H9 (cell line): ENCODE results near the gene FBXO21. TPM values are rescaled to one million over a fixed set of nuclear protein-coding genes. Genes with fewer than 3 reads are reported as not detected.

ENCODE experiments used
- DNase-seq: peaks from one replicate; pipeline ENCODE4 v3.0.0-alpha.2; 2017
- H2AFZ ChIP-seq: one replicate; pipeline ENCODE4 v1.6.1; 2013; ENCODE audit warnings: mild to moderate bottlenecking, low read length, control low read depth, moderate library complexity
- H2AK5ac ChIP-seq: 2 replicates; pipeline ENCODE4 v1.6.1; 2013; ENCODE audit warnings: low read length, control low read depth, mixed read lengths; ENCODE audit not compliant: insufficient read length
- H2BK120ac ChIP-seq: one replicate; pipeline ENCODE4 v1.6.1; 2013; ENCODE audit warnings: low read depth, mild to moderate bottlenecking, low read length, control low read depth, inconsistent platforms; ENCODE audit not compliant: poor library complexity, severe bottlenecking
- H2BK12ac ChIP-seq: 2 replicates; pipeline ENCODE4 v1.6.1; 2013; ENCODE audit warnings: low read length, control low read depth, mixed read lengths, low read depth; ENCODE audit not compliant: insufficient read length
- H2BK15ac ChIP-seq: 2 replicates; pipeline ENCODE4 v1.6.1; 2013; ENCODE audit warnings: low read depth, low read length, control low read depth
- H2BK20ac ChIP-seq: one replicate; pipeline ENCODE4 v1.6.1; 2013; ENCODE audit warnings: low read depth, mild to moderate bottlenecking, low read length, control low read depth, inconsistent platforms; ENCODE audit not compliant: poor library complexity, severe bottlenecking
- H2BK5ac ChIP-seq: 2 replicates; pipeline ENCODE4 v1.6.1; 2013; ENCODE audit warnings: low read length, control low read depth, mixed read lengths; ENCODE audit not compliant: insufficient read length
- H3K14ac ChIP-seq: 2 replicates; pipeline ENCODE4 v1.6.1; 2013; ENCODE audit warnings: low read length, control low read depth; ENCODE audit not compliant: insufficient read depth
- H3K18ac ChIP-seq: 2 replicates; pipeline ENCODE4 v1.6.1; 2013; ENCODE audit warnings: low read depth, mild to moderate bottlenecking, mixed read lengths, low read length, control low read depth; ENCODE audit not compliant: insufficient read length
- H3K23ac ChIP-seq: 2 replicates; pipeline ENCODE4 v1.6.1; 2013; ENCODE audit warnings: low read length, control low read depth, mixed read lengths, low read depth; ENCODE audit not compliant: insufficient read length
- H3K23me2 ChIP-seq: 2 replicates; pipeline ENCODE4 v1.6.1; 2013; ENCODE audit warnings: low read depth, mild to moderate bottlenecking, mixed read lengths, low read length, control low read depth; ENCODE audit not compliant: insufficient read length, poor library complexity, severe bottlenecking
- H3K27ac ChIP-seq: 2 replicates; pipeline ENCODE4 v1.5.1; 2013; ENCODE audit warnings: low read length, control low read depth, mixed read lengths, low read depth; ENCODE audit not compliant: insufficient read length
- H3K27me3 ChIP-seq: 2 replicates; pipeline ENCODE4 v1.6.1; 2013; ENCODE audit warnings: low read length, control low read depth, inconsistent platforms; ENCODE audit not compliant: insufficient read depth
- H3K4ac ChIP-seq: 2 replicates; pipeline ENCODE4 v1.6.1; 2013; ENCODE audit warnings: low read depth, mild to moderate bottlenecking, control low read depth, inconsistent platforms, low read length, moderate library complexity
- H3K4me1 ChIP-seq: 2 replicates; pipeline ENCODE4 v1.6.1; 2013; ENCODE audit warnings: low read length, control low read depth, inconsistent platforms; ENCODE audit not compliant: insufficient read depth
- H3K4me2 ChIP-seq: 2 replicates; pipeline ENCODE4 v1.6.1; 2013; ENCODE audit warnings: low read length, control low read depth, mixed read lengths; ENCODE audit not compliant: insufficient read length, insufficient read depth
- H3K56ac ChIP-seq: 2 replicates; pipeline ENCODE4 v1.6.1; 2013; ENCODE audit warnings: low read depth, mild to moderate bottlenecking, mixed read lengths, low read length, control low read depth; ENCODE audit not compliant: insufficient read length
- H3K79me1 ChIP-seq: 2 replicates; pipeline ENCODE4 v1.6.1; 2013; ENCODE audit warnings: low read depth, mild to moderate bottlenecking, moderate library complexity, low read length, control low read depth, inconsistent platforms; ENCODE audit not compliant: insufficient read depth, poor library complexity, severe bottlenecking
- H3K79me2 ChIP-seq: 2 replicates; pipeline ENCODE4 v1.6.1; 2013; ENCODE audit warnings: low read length, control low read depth, inconsistent platforms; ENCODE audit not compliant: insufficient read depth
- H3K9ac ChIP-seq: 2 replicates; pipeline ENCODE4 v1.6.1; 2013; ENCODE audit warnings: low read length, control low read depth, mixed read lengths; ENCODE audit not compliant: insufficient read length; ENCODE audit errors: extremely low read depth
- H3K9me3 ChIP-seq: one replicate; pipeline ENCODE4 v1.6.1; 2013; ENCODE audit warnings: low read depth, low read length, inconsistent platforms; ENCODE audit not compliant: control insufficient read depth
- H3T11ph ChIP-seq: one replicate; pipeline ENCODE4 v1.6.1; 2013; ENCODE audit warnings: mild to moderate bottlenecking, low read length, control low read depth, inconsistent platforms
- H4K20me1 ChIP-seq: one replicate; pipeline ENCODE4 v1.6.1; 2013; ENCODE audit not compliant: control insufficient read depth, insufficient read length, insufficient read depth
- H4K5ac ChIP-seq: 2 replicates; pipeline ENCODE4 v1.6.1; 2013; ENCODE audit warnings: low read depth, mild to moderate bottlenecking, mixed read lengths, low read length, control low read depth; ENCODE audit not compliant: insufficient read length
- H4K8ac ChIP-seq: replicated peaks from 2 replicates; pipeline ENCODE4 v1.6.1; 2013; ENCODE audit warnings: low read length, control low read depth, mixed read lengths, low read depth; ENCODE audit not compliant: insufficient read length
- H4K91ac ChIP-seq: 2 replicates; pipeline ENCODE4 v1.6.1; 2013; ENCODE audit warnings: low read depth, mild to moderate bottlenecking, moderate library complexity, mixed read lengths, low read length, control low read depth; ENCODE audit not compliant: insufficient read length
- H3K27ac Mint-ChIP-seq, 3 experiments: 2 replicates in 2 of 3; 3 replicates in 1 of 3; pipeline ENCODE4 v1.8.0; 2020 to 2021; ENCODE audit warnings: mixed read lengths in 3 of 3, mild to moderate bottlenecking in 1 of 3, moderate library complexity in 1 of 3
- H3K27me3 Mint-ChIP-seq: 2 replicates; pipeline ENCODE4 v1.8.0; 2021; ENCODE audit warnings: low read depth, mild to moderate bottlenecking, moderate library complexity, mixed read lengths
- H3K36me3 Mint-ChIP-seq, 3 experiments: 2 replicates in 2 of 3; 3 replicates in 1 of 3; pipeline ENCODE4 v1.8.0; 2020 to 2021; ENCODE audit warnings: low read depth in 3 of 3, mixed read lengths in 3 of 3; ENCODE audit not compliant: insufficient read depth in 1 of 3
- H3K4me1 Mint-ChIP-seq, 2 experiments: 2 replicates each; pipeline ENCODE4 v1.8.0; 2020; ENCODE audit warnings: mixed read lengths in 2 of 2
- H3K4me3 Mint-ChIP-seq, 2 experiments: 2 replicates in 1 of 2; 3 replicates in 1 of 2; pipeline ENCODE4 v1.8.0; 2020 to 2021; ENCODE audit warnings: mild to moderate bottlenecking in 2 of 2, mixed read lengths in 2 of 2, moderate library complexity in 1 of 2
- H3K9me3 Mint-ChIP-seq, 2 experiments: 2 replicates in 1 of 2; 3 replicates in 1 of 2; pipeline ENCODE4 v1.8.0; 2020; ENCODE audit warnings: mild to moderate bottlenecking in 2 of 2, mixed read lengths in 2 of 2, moderate library complexity in 1 of 2
- CTCF ChIP-seq: fragments of 200-600 bp; sonication (generic); conservative IDR thresholded peaks from 3 replicates; pipeline ENCODE4 v1.8.0; 2021; ENCODE audit warnings: antibody characterized with exemption, mild to moderate bottlenecking
- WGBS: extraction: QIAGEN DNeasy Blood & Tissue Kit; methylation state at CpG from one replicate; pipeline ENCODE4 v1.1.7; 2013; ENCODE audit warnings: missing lambda C conversion rate, low lambda C conversion rate, mixed read lengths; ENCODE audit not compliant: insufficient read length; ENCODE audit errors: extremely low coverage; 5-methylcytosine and 5-hydroxymethylcytosine counted together
- total RNA-seq: library from RNA; stranded (reverse); gene quantifications from 2 replicates; pipeline ENCODE4 v1.2.1, GENCODE V29; 2021

FBXO21 gene
- total RNA-seq, 1 experiment from 2014 or later, result 58.6 TPM

GRCh38 chr12:117126335-117126734, 63.9 kb downstream of the FBXO21 start:
- Histone ChIP-seq H2AK5ac (no peak overlapping the region), H3K27ac (no peak overlapping the region)
- no CpG with 5 or more reads among the region's 4 CpGs for WGBS

More at GRCh38 chr12:117126335-117126734, 63.9 kb downstream of the FBXO21 start:
- Histone ChIP-seq H3K4ac (no peak overlapping the region), H3K23ac (no peak overlapping the region), H2BK20ac (no peak overlapping the region), H3K9ac (no peak overlapping the region), H3K4me1 (no peaks in the 10 kb centered on the region), H3K79me2 (no peaks in the 10 kb centered on the region), H4K20me1 (no peaks in the 10 kb centered on the region), H2AFZ (no peak overlapping the region), H3K27me3 (no peaks in the 10 kb centered on the region), H3K56ac (no peak overlapping the region), H4K5ac (no peak overlapping the region), H2BK5ac (no peak overlapping the region), H3K4me2 (no peak overlapping the region), H3K14ac (no peak overlapping the region), H3K23me2 (no peaks in the 10 kb centered on the region), H2BK15ac (no peak overlapping the region), H2BK120ac (no peak overlapping the region), H4K8ac (no peak overlapping the region), H3K18ac (no peak overlapping the region), H3T11ph (no peak overlapping the region), H2BK12ac (no peak overlapping the region), H4K91ac (no peak overlapping the region), H3K79me1 (no peaks in the 10 kb centered on the region), H3K9me3 (no peaks in the 10 kb centered on the region)
- Mint-ChIP-seq H3K27me3 (no peaks in the 10 kb centered on the region; the same call in 1 of the 2 replicates), H3K36me3 (peaks cover 0 to 7% (median 5%) of the 10 kb centered on the region in 3 experiments; a peak in 5 of 7 replicates), H3K4me3 (no peak overlapping the region), H3K27ac (no peak overlapping the region), H3K9me3 (peaks cover 9 to 12% of the 10 kb centered on the region in 2 experiments), H3K4me1 (peaks cover 0 to 3% of the 10 kb centered on the region in 2 experiments; a peak in 1 of 4 replicates)
- TF ChIP-seq CTCF, result no peak
- no peak for DNase-seq
